DND-41 (cell line): Measurements from ENCODE around the gene HOXA4.

ENCODE experiments used
- CTCF ChIP-seq: IDR thresholded peaks from 2 replicates; pipeline ENCODE4 v1.5.1; 2012; ENCODE audit warnings: borderline replicate concordance, low read length, moderate library complexity, mild to moderate bottlenecking; ENCODE audit not compliant: poor library complexity, severe bottlenecking; ENCODE audit errors: extremely low read depth
- EZH2 ChIP-seq: IDR thresholded peaks from 3 replicates; pipeline ENCODE4 v1.6.1; 2012; ENCODE audit warnings: borderline replicate concordance, low read depth, mild to moderate bottlenecking, moderate library complexity, low read length, inconsistent platforms; ENCODE audit not compliant: severe bottlenecking

GRCh38 chr7:27148756-27149641 is 18.4 kb upstream of the HOXA4 start:
- TF ChIP-seq CTCF (no peak), EZH2 (no peak)
